Measurements from ENCODE around the gene CENPX.

Gene CENPX

DNA sequence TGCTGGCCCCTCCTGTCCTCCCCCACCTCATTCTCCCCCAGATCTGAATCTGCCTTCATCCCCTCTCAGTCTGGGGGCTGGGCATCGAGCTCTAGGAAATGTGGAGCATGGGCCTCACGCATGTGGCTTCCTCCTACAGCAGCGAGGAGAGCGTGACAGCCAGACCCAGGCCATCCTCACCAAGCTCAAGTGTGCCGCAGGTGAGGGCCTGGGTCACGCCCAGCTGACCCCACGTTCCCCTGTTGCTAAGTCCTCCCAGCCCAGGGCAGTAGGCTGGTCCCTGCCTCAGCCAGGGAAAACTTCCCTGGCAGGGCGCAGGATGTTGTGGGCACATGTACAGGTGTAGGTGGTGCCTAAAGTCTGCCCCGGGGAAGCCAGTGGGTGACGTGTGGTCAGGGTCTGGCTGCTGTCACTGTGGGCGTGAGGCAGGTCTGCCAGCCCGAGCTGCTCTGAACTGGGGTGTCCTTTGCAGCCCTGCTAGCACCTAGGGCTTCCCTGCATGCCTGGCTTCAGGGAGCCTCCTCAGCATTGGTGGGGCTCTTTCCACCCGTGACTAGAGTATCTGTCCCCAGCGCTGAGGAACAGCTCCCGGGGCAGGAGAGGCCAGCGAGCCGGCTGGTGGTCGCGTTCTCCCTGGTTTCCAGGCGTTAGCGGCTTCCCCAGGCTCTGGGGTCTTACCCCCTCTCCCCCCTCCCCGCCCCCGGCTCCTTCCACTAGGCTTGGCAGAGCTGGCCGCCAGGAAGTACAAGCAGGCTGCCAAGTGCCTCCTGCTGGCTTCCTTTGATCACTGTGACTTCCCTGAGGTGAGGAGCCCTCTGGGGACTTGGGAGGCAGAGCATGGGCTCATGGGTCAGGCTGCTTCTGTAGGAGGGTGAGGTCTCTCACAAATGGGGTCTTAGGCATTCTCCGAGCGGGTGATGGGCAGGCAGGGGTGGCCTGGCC is 32.6 kb upstream of the CENPX start:
- peak; percentile 56 for DNase-seq

DNA sequence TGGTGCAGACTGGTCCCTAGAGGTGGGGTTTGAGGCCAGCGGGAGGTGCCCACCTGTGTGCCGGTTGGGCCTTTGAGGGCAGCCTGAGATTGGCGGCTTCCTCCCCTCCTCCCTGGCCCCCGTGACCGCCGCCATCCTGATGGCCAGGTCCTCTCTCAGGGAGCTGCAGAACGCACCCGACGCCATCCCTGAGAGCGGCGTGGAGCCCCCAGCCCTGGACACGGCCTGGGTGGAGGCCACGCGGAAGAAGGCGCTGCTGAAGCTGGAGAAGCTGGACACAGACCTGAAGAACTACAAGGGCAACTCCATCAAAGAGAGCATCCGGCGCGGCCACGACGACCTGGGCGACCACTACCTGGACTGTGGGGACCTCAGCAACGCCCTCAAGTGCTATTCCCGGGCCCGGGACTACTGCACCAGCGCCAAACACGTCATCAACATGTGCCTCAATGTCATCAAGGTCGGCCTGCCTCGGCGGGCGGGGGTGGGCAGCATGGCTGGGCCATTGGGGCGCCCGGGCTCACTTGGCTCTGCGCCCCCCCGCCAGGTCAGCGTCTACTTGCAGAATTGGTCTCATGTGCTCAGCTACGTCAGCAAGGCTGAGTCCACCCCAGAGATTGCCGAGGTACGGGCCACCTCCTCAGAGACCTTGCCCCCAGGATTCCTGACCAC is 31.8 kb upstream of the CENPX start:
- DNase-seq: peak; percentile 57

GRCh38 chr17:82053556-82054263 is 31.0 kb upstream of the CENPX start:
- peak; percentile 56 for DNase-seq

DNA sequence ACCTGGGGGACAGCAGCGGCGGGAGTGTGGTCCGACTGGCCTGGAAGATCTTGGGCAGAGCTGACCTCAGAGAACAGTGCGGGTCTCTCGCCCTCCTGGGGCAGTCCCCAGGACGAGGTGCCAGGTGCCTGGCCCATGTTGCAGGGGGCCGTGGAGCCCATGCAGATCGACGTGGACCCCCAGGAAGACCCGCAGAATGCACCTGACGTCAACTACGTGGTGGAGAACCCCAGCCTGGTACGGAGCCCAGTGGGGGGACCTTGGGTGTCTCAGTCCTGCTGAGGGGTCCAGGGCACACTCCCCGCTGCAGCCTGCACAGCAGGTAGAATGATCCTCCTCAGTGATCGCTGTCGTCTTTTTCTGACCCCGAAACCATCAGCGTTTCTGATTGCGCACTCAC is 30.5 kb upstream of the CENPX start:
- DNase-seq: peak; percentile 52

DNA sequence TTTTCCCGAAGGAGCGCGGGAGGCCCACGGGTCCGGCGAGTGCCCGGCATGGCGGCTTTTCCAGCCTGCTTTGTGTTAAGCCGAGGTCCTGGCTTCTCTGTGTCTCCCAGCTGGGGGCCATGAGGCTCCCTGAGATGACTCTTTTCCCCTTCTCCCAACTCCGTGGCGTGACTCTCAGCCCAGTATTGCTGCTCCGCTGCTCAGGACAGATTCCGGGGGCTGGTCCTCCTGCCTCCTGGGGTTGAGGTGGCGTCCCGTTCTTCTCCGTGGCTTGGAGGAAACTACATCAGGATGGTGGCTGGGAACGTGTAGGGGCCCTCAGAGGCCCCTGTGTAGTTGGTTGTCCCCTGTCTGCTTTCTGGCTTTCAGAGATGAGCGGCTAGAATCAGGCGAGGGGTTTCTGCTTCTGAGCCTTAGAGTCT is 30.0 kb upstream of the CENPX start:
- DNase-seq: peak; percentile 56

DNA sequence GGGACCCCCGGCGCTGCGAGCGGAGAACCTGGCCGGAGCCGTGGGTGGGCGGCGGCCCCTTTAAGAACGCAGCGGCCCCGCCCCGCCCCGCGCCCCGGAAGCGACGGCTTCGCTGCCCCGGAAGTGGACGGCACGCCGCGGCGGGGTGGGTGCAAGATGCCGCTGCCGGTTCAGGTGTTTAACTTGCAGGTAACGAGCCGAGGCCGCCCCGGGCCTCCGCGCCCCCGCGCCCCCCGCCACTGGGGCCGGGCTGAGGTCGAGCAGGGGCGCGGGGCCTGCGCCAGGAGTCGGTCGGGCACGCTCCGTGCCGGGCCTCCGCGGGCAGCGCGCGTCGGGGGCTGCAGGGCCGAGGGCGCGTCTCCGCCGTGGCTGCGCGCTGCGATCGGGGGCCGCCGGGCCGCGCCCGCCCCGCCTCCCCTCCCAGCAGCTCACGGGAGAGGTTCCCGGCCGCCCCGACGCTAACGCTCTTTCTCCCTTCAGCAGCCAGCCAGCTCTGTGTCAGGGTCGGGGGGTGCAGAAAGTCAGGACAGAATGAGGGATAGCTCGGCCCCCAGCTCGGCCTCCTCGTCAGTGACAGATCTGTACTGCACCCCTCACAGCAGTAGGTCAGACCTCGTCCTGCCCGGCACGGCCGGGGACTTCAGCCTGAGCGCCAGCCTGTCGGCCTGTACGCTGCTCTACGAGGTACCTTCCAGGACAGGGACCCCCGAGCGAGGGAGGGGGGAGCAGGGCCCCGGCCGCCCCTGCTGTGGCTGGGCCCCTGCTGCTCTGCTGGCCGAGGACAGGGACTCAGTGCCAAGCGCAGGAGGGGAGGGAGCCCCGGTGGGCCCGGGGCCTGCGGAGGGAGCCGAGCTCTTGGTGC is 29.3 kb upstream of the CENPX start, which contains the start of the genes GPS1 and RFNG:
Gene GPS1, plus strand, starts transcription at position 123 of the 862 bp plus-strand sequence. Its CDS starts 34 bp downstream, at position 157.
Gene RFNG, minus strand, starts transcription at position 36 of the 862 bp plus-strand sequence. CDS start 45 bp downstream, outside the sequence.
- peak; percentile 94 for DNase-seq

DNA sequence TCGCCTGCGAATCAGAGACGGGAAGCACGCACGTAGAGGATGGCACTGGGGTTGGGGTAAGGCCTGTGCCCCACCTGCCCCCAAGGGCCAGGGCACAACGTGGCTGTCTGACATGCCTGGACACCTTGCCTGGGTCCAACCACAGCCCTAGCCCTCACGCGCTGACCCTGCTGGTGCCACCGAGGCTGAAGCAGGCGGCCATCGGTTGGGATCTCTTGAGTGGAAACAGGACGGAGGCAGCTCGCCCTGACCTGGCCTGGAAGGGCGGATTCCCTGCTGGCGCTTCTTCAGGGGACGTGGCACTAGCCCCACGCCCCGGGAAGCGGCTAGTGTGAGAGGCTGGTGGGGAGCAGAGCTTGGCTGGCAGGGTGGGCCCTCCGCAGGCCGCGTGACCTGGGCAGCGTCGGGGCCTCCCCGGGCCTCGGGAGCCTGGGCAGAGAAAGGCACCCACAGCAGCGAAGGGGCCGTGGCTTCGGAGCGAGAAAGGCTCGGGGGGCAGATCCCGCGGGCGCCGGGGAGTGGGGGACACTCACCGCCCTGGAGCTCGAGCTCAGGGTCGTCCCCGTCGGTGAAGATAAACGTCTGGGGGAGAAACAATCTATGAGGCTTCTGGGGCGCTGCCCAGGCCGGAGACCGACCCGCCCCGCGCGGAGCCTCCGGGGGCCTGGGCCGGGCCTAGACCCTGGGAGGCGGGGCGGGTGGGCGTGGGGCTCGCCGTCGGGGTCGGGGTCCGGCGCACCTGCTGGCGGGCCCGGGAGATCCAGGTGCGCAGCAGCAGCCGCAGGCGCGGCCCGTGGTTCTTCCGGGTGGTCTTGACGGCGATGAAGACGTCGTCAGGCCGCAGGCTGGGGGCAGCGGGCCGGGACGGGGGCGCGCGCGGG is 28.3 kb upstream of the CENPX start:
- no peak for DNase-seq

DNA sequence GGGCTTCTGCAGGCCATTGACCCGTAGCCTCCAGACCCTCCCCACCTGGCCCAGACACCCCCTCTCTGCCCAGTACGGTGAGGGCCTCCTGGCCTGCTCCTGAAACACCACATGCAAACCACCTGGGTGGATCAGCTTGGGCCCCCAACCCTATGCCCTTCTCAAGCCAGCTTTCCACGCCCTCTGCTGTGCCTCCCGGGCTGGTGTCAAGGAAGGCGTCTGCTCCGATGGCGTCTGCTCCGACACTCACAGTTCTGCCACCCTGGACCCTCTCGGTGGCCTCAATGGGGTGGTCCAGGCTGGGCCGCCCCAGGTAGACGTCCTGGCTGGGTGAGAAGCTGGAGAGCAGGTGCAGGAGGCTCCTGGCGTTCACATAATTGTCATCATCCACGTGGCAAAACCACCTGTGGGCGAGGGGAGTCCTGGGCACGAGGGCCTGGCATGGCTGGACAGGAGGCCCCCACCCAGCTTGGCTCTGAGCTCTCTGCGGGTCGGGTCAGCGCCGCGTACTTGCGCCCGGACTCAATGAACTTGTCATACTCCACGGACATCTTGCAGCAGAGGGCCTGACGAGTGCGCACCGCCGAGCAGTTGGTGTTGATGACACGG is 27.6 kb upstream of the CENPX start:
- DNase-seq: no peak

DNA sequence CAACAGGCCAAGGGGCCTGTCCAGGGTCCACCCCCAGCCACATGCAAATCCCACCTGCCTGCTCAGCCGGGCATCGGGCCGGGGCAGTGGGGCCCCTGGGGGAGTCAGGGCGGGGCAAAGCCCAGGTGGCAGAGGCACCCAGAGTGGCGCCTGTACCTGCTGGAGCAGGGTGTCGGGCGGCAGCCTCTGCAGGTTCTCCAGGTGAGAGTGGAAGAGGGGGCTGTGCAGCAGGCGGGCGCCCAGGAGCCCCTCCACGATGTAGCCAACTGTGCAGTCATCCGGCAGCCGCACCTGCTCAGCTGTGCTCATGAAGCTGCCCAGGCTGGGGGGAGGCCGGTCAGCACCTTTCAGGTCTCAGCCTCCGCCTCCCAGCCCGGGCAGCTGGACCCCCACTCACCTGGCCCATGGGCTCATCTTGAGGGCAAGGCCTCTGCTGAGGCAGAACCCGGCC is 26.9 kb upstream of the CENPX start:
- no peak for DNase-seq

DNA sequence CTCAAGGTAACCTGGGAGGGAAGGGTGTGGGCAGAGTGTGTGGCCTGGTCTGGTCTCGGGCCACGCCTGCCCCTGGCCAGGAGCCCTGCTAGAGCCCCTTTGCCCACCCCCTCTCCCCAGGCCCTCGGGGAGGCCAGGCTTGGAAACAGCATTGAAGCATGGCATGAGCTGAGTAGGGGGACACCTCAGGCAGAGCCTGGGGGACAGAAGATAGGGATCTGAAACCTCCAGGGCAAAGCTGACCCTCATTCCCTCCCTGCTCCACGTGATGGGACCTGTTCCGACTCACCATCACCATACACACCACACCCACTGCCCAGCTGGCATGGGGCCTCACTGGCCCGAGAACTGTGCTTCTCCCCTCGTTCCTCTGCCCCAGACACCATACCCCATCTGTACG is 26.4 kb upstream of the CENPX start:
- DNase-seq: no peak

GRCh38 chr17:82048571-82048971 is 25.9 kb upstream of the CENPX start:
- DNase-seq: no peak

DNA sequence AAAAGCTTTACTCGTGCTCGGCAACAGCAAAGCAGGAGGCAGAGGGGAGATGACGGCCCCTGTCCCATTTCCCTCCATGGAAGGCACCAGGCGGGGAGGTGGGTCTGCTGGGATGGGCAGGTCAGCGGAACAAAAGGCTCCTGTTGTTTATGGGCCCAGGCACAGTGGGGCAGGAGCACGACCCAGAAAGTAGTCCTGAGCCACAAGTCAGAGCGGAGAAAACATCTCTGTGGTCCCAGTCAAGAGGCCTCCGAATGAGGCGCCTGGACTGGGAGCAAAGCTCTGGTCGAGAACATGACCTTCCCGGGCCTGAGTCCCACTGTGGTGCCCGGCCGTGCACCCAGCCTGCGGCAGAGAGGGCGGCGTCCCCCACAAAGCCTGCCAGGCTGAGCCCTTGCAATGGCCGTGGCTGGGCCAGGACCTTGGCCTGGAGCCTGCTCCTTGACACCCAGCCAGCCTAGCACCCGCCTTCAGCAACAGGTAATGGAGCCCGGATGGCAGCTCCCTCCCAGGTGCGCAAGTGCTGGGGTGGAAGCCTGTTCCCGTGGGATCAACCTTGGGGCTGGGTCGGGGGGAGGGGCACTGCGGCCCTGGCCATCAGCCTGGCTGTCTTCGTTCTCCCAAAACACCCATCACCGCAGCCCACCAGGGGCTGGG is 25.4 kb upstream of the CENPX start:
- no peak for DNase-seq

DNA sequence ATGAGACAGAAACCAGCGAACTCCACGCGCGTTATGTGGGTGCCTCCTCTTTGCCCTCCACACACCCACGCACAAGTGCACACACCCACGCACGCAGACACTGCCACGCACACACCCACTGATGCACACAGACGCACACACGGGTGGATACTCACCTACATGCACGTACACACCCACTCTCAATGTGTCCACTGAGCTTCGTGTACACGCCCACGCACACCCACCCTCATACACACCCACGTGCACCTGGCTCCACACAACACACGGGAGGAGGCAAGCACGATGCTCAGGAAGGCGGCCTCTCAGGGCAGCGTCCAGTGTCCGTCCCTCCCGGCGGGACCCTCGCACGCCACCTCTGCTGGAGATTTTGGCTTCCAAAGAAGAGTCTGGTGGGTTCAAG is 24.7 kb upstream of the CENPX start:
- no peak for DNase-seq

DNA sequence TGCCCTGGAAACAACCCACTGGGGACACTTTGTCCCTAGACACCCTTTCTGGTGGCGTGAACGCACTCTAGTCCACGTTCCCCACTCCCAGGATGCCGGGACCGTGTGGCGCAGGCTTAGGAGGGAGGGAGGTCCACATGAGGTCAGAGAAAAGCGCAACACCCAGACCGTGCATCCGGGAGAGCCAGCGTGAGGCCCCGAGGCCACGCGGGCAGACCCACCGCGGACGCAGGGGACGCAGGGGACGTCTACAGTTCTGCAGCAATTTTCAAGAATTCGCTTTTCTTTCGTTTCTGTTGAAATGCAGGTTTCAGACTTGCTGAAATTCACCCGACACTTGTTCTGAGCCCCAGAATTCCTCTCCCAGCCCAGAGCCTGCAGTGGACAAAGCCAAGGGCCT is 24.2 kb upstream of the CENPX start:
- no peak for DNase-seq

DNA sequence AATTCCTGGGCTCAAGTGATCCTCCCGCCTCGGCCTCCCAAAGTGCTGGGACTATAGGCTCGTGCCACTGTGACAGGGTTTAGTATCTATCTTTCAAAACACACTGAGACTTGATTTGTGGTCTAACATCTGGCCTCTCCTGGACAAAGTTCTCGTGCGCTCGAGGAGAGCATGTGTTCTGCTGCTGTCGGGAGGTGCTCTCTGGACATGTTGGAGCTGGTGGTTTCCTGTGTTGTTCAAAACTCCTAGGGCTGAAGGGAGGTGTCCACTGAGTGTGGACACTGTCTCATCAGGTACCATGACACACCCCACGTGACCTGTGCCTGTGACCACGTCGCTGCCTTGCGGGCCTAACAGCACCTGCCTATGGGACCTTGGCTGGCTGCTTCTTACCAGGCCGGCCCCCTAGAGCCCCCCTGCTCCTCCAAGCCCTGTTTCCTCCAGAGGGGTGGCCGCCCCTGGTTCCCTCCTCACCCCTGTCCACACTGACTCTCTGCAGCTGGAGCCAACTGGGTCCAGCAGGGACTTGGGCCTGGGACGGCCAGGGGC is 23.3 kb upstream of the CENPX start:
- no peak for DNase-seq

DNA sequence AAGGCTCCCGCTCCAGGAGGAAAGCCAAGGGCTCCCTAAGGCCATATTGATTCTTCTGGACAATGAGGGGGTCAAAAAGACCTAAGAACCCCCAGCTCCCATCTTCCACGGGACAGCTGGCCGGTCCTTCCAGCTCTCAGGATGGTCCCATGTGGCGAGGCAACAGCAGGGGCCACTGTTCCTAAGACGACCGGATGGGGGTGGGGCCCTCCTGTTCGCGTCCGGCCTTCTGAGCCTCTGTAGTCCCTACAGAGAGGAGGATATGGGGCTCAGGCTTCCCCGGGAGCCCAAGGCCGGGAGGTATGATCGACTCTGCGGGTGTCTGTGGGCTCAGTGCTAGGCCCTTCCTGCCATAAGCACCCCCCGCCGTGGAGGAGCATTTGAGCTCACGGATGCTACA is 20.8 kb upstream of the CENPX start:
- DNase-seq: no peak

DNA sequence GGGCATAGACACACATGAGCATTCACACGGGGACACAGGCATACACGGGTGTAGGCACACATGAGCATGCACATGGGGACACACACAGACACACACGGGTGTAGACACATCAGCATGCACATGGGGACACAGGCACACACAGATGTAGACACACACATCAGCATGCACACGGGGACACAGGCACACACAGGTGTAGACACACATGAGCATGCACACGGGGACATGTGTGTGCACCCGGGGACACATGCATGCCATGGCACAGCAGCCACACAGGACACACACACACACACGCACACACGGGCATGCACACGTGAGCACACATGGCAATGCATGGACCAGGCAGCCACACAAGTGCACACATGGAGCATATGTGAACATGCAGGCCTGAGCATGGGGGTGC is 20.0 kb upstream of the CENPX start:
- DNase-seq: no peak

DNA sequence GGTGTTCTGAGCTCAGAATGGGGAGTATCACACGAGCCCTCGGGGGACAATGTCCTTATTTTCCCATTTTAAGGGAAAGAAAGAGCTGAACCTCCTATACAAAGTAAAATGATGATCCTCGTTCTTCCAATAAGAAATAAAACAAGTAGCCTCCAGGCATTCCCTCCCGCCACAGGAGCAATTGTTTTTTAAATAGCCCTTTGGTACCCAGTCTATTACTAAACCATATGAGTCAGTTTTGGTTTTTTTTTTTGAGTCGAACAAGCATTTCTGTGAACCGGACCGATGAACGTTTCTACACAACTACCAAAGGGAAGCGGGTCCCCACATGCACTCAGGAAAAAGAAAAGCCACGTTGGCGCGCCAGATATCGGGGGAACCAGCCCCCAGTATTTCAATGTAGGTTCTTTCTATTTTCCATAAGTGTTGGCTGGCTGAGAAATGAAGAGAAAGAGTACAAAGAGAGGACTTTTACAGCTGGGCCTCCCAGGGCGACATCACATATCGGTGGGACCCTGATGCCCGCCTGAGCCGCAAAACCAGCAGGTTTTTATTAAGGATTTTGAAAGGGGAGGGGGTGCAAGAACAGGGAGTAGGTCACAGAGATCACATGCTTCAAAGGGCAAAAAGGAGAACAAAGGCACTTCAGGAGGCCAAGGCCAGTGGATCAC is 18.6 kb upstream of the CENPX start:
- DNase-seq: no peak

GRCh38 chr17:82039695-82040299 is 17.1 kb upstream of the CENPX start:
- DNase-seq: no peak
